PC-3 (cell line): ENCODE measurements around the gene TIAM1. TPM values are rescaled to one million over a fixed set of nuclear protein-coding genes. Genes with fewer than 3 reads are reported as not detected.

ENCODE experiments used
- ATAC-seq: fragments of 200-7000 bp; cut with Tn5 transposase; 2 replicates; pipeline ENCODE4 v1.9.1; 2020; ENCODE audit warnings: mild to moderate bottlenecking, moderate library complexity
- BruUV-seq: library from RNA; stranded (reverse); fragments of 400-500 nt; replicated peaks from 2 replicates; lab custom pipeline; 2021; lab: Mats Ljungman, UMichigan
- CTCF ChIA-PET: fragments of 300-600 bp; sonication (Branson Sonifier 250); formaldehyde crosslinking; loops from one replicate; lab custom pipeline; 2022; ENCODE audit warnings: antibody characterized with exemption; lab: Charles Lee
- POLR2A ChIA-PET: fragments of 300-600 bp; sonication (Branson Sonifier 250); formaldehyde crosslinking; loops from one replicate; lab custom pipeline; 2022; ENCODE audit warnings: antibody characterized with exemption; ENCODE audit not compliant: unreplicated experiment; lab: Charles Lee
- DNase-seq: peaks from one replicate; pipeline ENCODE4 v3.0.0-alpha.2; 2015
- H2AFZ ChIP-seq: fragments of 300-600 bp; sonication (generic); 2 replicates; pipeline ENCODE4 v1.6.0; 2016; ENCODE audit warnings: antibody characterized with exemption, low read length
- H3F3A ChIP-seq: fragments of 300-600 bp; sonication (generic); one replicate; pipeline ENCODE4 v1.6.0; 2017; ENCODE audit warnings: antibody characterized with exemption, low read length, control low read depth, mild to moderate bottlenecking; ENCODE audit not compliant: unreplicated experiment
- H3K27ac ChIP-seq: fragments of 300-600 bp; sonication (generic); 2 replicates; pipeline ENCODE4 v1.5.1; 2016; ENCODE audit warnings: mild to moderate bottlenecking, low read length
- H3K27me3 ChIP-seq: fragments of 300-600 bp; sonication (generic); 2 replicates; pipeline ENCODE4 v1.6.1; 2016; ENCODE audit warnings: low read length, mixed read lengths
- H3K36me3 ChIP-seq: fragments of 300-600 bp; sonication (generic); 2 replicates; pipeline ENCODE4 v1.6.1; 2016; ENCODE audit warnings: low read depth, mixed run types, low read length, mixed read lengths
- H3K4me1 ChIP-seq: fragments of 300-600 bp; sonication (generic); 2 replicates; pipeline ENCODE4 v1.5.1; 2016; ENCODE audit warnings: low read length; ENCODE audit not compliant: insufficient read depth
- H3K4me2 ChIP-seq: fragments of 300-600 bp; sonication (generic); 2 replicates; pipeline ENCODE4 v1.6.0; 2016; ENCODE audit warnings: low read length
- H3K4me3 ChIP-seq: fragments of 300-600 bp; sonication (generic); 2 replicates; pipeline ENCODE4 v1.5.1; 2016; ENCODE audit warnings: mild to moderate bottlenecking, low read length, mixed read lengths
- H3K79me2 ChIP-seq: fragments of 300-600 bp; sonication (generic); 2 replicates; pipeline ENCODE4 v1.6.1; 2017; ENCODE audit warnings: low read length, mixed read lengths
- H3K9ac ChIP-seq: fragments of 300-600 bp; sonication (generic); 2 replicates; pipeline ENCODE4 v1.6.0; 2016; ENCODE audit warnings: mild to moderate bottlenecking, low read length
- H3K9me2 ChIP-seq: fragments of 300-600 bp; sonication (generic); replicated peaks from 2 replicates; pipeline ENCODE4 v1.6.1; 2016; ENCODE audit warnings: mixed run types, low read length, mixed read lengths
- H3K9me3 ChIP-seq: fragments of 300-600 bp; sonication (generic); 2 replicates; pipeline ENCODE4 v1.6.1; 2016; ENCODE audit warnings: low read length, mixed read lengths
- H4K20me1 ChIP-seq: fragments of 300-600 bp; sonication (generic); 2 replicates; pipeline ENCODE4 v1.6.1; 2016; ENCODE audit warnings: low read length, mixed read lengths
- CTCF ChIP-seq: fragments of 300-600 bp; sonication (generic); conservative IDR thresholded peaks from 2 replicates; pipeline ENCODE4 v1.5.1; 2017; ENCODE audit warnings: antibody characterized with exemption, low read depth, mild to moderate bottlenecking, low read length
- EZH2 ChIP-seq: fragments of 300-600 bp; sonication (generic); IDR thresholded peaks from one replicate; pipeline ENCODE4 v1.6.1; 2017; ENCODE audit warnings: antibody characterized with exemption, mild to moderate bottlenecking, low read length; ENCODE audit not compliant: unreplicated experiment
- EZH2phosphoT487 ChIP-seq: fragments of 300-600 bp; sonication (generic); IDR thresholded peaks from 2 replicates; pipeline ENCODE4 v1.6.1; 2018; ENCODE audit warnings: mild to moderate bottlenecking, antibody characterized with exemption, low read length, borderline replicate concordance
- intact Hi-C: fragments of 100-400 bp; cut with micrococcal nuclease; formaldehyde crosslinking; loops from 2 replicates; pipeline ENCODE4 v1.9.0; 2023
- total RNA-seq: library from RNA; depleted of rRNA; stranded (reverse); fragments of >200 nt; gene quantifications from 2 replicates; pipeline ENCODE4 v1.2.3, GENCODE V29; 2014

Gene TIAM1
- total RNA-seq, 1 experiment from 2014 or later = 19.1 TPM

- ChIA-PET POLR2A (interaction anchor here (0.7 to 1.7 kb wide), 2 partner anchors 13 to 151 kb away, joined by 6 to 13 read pairs; no protein-coding TSS in a partner anchor), CTCF (interaction anchor here (0.6 to 1.6 kb wide), 2 partner anchors 18 to 227 kb away, joined by 9 to 18 read pairs; no protein-coding TSS in a partner anchor)
- no peak for TF ChIP-seq EZH2phosphoT487
- TF ChIP-seq CTCF = no peak; the same call in 1 of the 2 replicates
- TF ChIP-seq EZH2 = no peak
- TSS peak; percentile 93 for BruUV-seq
- Histone ChIP-seq H3K27me3 (no peaks in the 10 kb centered on the region), H3K36me3 (no peaks in the 10 kb centered on the region), H3K27ac (peak overlapping the region; percentile 94), H3F3A (peaks cover 14% of the 10 kb centered on the region), H3K9ac (peak overlapping the region; percentile 65), H2AFZ (peak overlapping the region; percentile 13; the same call in 1 of the 2 replicates), H3K4me3 (peak overlapping the region; percentile 47), H3K9me2 (no peaks in the 10 kb centered on the region), H4K20me1 (no peaks in the 10 kb centered on the region), H3K9me3 (no peaks in the 10 kb centered on the region), H3K79me2 (no peaks in the 10 kb centered on the region), H3K4me2 (peak overlapping the region; percentile 78), H3K4me1 (peaks cover 49% of the 10 kb centered on the region)
- intact Hi-C loops = loop anchor here (1.0 to 10.0 kb wide), 5 partner anchors 12 to 205 kb away; no protein-coding TSS in a partner anchor
- DNase-seq (peak; percentile 79), ATAC-seq (peak; percentile 1; the same call in 1 of the 2 replicates)
These were observed 10.1 kb upstream of the TIAM1 start for GRCh38 chr21:31354122-31354521.

DNA sequence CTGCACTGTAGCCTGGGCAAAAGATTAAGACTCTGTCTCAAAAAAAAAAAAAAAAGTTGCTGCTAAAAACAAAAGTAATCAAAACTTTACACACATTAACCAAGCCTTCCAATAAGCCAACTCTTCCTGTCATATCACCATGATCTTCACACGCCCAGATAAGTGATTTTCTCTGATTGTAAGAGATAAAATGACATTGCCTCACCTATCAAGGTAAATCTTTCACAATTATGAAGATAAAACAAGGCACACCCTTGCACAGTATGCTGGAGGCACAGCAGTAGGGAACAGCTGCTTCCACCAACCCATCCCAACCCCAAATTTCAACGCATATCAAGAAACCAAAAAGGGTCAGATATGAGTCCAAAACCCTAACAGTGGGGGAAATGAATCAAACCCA is 8.8 kb upstream of the TIAM1 start:
- Histone ChIP-seq H3K9ac (no peak overlapping the region), H3K27me3 (no peaks in the 10 kb centered on the region), H2AFZ (no peak overlapping the region), H3K4me1 (peaks cover 52% of the 10 kb centered on the region), H3K9me2 (no peaks in the 10 kb centered on the region), H3F3A (peaks cover 14% of the 10 kb centered on the region), H4K20me1 (no peaks in the 10 kb centered on the region), H3K4me3 (no peak overlapping the region), H3K27ac (peak overlapping the region; percentile 94), H3K36me3 (no peaks in the 10 kb centered on the region), H3K79me2 (no peaks in the 10 kb centered on the region), H3K9me3 (no peaks in the 10 kb centered on the region), H3K4me2 (no peak overlapping the region)
- intact Hi-C loops = loop anchor here (5.0 to 10.0 kb wide), 2 partner anchors 122 to 154 kb away; no protein-coding TSS in a partner anchor
- ChIA-PET POLR2A (no interaction called here), CTCF (no interaction called here)
- TF ChIP-seq EZH2phosphoT487 (no peak), CTCF (no peak), EZH2 (no peak)
- DNase-seq = no peak
- no peak for ATAC-seq
- BruUV-seq = no TSS peak

- intact Hi-C loops = loop anchor here (5.0 to 10.0 kb wide), 2 partner anchors 123 to 155 kb away; no protein-coding TSS in a partner anchor
- peak overlapping the region; percentile 83 for H3K27ac ChIP-seq
These were observed 7.9 kb upstream of the TIAM1 start for GRCh38 chr21:31351960-31352359.

More at GRCh38 chr21:31351960-31352359, 7.9 kb upstream of the TIAM1 start:
- H3K9me3 ChIP-seq = no peaks in the 10 kb centered on the region
- H3K27me3 ChIP-seq = no peaks in the 10 kb centered on the region
- H3K4me1 ChIP-seq = peaks cover 60% of the 10 kb centered on the region
- no peaks in the 10 kb centered on the region for H3K79me2 ChIP-seq
- ChIA-PET CTCF (interaction anchor here (0.6 kb wide), 1 partner anchor 15 kb away, joined by 5 read pairs; no protein-coding TSS in a partner anchor), POLR2A (interaction anchor here (0.5 kb wide), 1 partner anchor 48 kb away, joined by 4 read pairs; no protein-coding TSS in a partner anchor)
- peaks cover 14% of the 10 kb centered on the region for H3F3A ChIP-seq
- DNase-seq (peak; percentile 52), ATAC-seq (no peak)
- H3K4me3 ChIP-seq = no peak overlapping the region
- no TSS peak for BruUV-seq
- H3K36me3 ChIP-seq = no peaks in the 10 kb centered on the region
- no peaks in the 10 kb centered on the region for H4K20me1 ChIP-seq
- peak overlapping the region; percentile 74 for H3K4me2 ChIP-seq
- TF ChIP-seq CTCF (no peak), EZH2 (no peak), EZH2phosphoT487 (no peak)
- H2AFZ ChIP-seq = no peak overlapping the region
- H3K9ac ChIP-seq = peak overlapping the region; percentile 59
- H3K9me2 ChIP-seq = no peaks in the 10 kb centered on the region
